Type B pancreatic cell (in vitro differentiated cells): ENCODE data around the gene FRMD4A. TPM values are rescaled to one million over a fixed set of nuclear protein-coding genes. Genes with fewer than 3 reads are reported as not detected.

Source experiments
- DNase-seq: peaks from one replicate; pipeline ENCODE4 v3.0.0; 2021; ENCODE audit warnings: mixed read lengths; ENCODE audit not compliant: unreplicated experiment; ENCODE audit errors: extremely low spot score
- H3K27ac Mint-ChIP-seq: 2 replicates; pipeline ENCODE4 v1.8.0; 2021; ENCODE audit warnings: mild to moderate bottlenecking, mixed read lengths
- H3K27me3 Mint-ChIP-seq: 2 replicates; pipeline ENCODE4 v1.8.0; 2021; ENCODE audit warnings: mixed read lengths
- H3K36me3 Mint-ChIP-seq: 2 replicates; pipeline ENCODE4 v1.8.0; 2021; ENCODE audit warnings: mixed read lengths
- H3K4me1 Mint-ChIP-seq: one replicate; pipeline ENCODE4 v1.8.0; 2021; ENCODE audit warnings: mixed read lengths; ENCODE audit not compliant: unreplicated experiment
- H3K4me3 Mint-ChIP-seq: 2 replicates; pipeline ENCODE4 v1.8.0; 2021; ENCODE audit warnings: mild to moderate bottlenecking, mixed read lengths
- H3K9me3 Mint-ChIP-seq: 2 replicates; pipeline ENCODE4 v1.8.0; 2021; ENCODE audit warnings: mixed read lengths
- total RNA-seq: library from RNA; stranded (reverse); gene quantifications from 2 replicates; pipeline ENCODE4 v1.2.1, GENCODE V29; 2021; ENCODE audit warnings: low replicate concordance
- TF ChIP-seq, protein P1 (sequence below): fragments of 200-600 bp; sonication (generic); conservative IDR thresholded peaks from 2 replicates; pipeline ENCODE4 v1.5.0; 2021; ENCODE audit warnings: antibody characterized with exemption, mild to moderate bottlenecking

FRMD4A gene
- total RNA-seq, 1 donor from 2014 or later = 88.9 TPM

GRCh38 chr10:14195433-14195832, 135.3 kb downstream of the FRMD4A start:
- Mint-ChIP-seq H3K27me3 (peaks cover 17% of the 10 kb centered on the region), H3K4me1 (peaks cover 28% of the 10 kb centered on the region), H3K4me3 (peak overlapping the region; percentile 19), H3K36me3 (no peaks in the 10 kb centered on the region), H3K9me3 (no peaks in the 10 kb centered on the region), H3K27ac (no peak overlapping the region)
- TF ChIP-seq, protein P1, sequence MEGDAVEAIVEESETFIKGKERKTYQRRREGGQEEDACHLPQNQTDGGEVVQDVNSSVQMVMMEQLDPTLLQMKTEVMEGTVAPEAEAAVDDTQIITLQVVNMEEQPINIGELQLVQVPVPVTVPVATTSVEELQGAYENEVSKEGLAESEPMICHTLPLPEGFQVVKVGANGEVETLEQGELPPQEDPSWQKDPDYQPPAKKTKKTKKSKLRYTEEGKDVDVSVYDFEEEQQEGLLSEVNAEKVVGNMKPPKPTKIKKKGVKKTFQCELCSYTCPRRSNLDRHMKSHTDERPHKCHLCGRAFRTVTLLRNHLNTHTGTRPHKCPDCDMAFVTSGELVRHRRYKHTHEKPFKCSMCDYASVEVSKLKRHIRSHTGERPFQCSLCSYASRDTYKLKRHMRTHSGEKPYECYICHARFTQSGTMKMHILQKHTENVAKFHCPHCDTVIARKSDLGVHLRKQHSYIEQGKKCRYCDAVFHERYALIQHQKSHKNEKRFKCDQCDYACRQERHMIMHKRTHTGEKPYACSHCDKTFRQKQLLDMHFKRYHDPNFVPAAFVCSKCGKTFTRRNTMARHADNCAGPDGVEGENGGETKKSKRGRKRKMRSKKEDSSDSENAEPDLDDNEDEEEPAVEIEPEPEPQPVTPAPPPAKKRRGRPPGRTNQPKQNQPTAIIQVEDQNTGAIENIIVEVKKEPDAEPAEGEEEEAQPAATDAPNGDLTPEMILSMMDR = no peak
- no peak for DNase-seq

DNA sequence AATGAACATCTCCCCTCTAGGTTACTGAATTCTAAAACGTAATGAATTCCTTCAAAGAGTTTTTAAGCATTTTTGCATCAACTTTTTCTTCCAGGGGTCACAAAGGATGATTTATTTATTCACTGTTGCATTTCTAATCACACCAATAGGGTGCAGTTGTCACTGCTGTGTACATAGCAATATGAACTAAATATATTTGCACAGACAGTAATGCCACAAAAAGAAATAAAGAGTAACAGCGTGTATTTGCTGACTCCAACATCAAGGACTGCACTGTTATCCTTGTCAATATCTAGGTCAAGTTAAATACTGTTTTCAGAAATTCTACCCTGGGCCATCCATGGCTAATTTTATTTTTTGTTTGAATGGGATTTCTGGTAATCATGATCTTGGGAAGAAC, 138.0 kb downstream of the FRMD4A start:
- TF ChIP-seq, protein P1 = no peak
- Mint-ChIP-seq H3K4me3 (no peak overlapping the region), H3K27ac (no peak overlapping the region), H3K4me1 (peaks cover 22% of the 10 kb centered on the region), H3K27me3 (peaks cover 18% of the 10 kb centered on the region), H3K9me3 (no peaks in the 10 kb centered on the region), H3K36me3 (no peaks in the 10 kb centered on the region)
- no peak for DNase-seq

DNA sequence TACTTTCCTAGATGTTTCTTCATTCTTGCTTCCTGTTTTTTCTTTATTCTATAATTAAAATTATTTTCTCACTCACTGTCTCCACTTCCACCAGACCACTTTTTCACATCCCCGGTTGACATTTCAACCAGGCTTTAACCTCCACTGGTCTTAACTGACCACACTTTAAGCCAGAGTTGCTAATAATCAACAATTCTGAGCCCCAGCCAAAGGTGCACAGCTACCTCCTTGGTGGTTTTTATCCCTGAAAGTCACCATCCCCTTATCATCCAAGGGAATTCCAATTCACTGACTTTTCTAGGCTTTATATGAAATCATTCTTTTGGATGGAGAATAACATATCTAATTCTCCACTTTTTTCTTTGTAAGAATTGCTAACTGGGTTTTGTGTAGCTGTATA, 138.9 kb downstream of the FRMD4A start:
- Mint-ChIP-seq H3K27me3 (peaks cover 13% of the 10 kb centered on the region), H3K4me1 (peaks cover 20% of the 10 kb centered on the region), H3K4me3 (no peak overlapping the region), H3K27ac (no peak overlapping the region), H3K9me3 (no peaks in the 10 kb centered on the region), H3K36me3 (no peaks in the 10 kb centered on the region)
- TF ChIP-seq, protein P1 = no peak
- peak; percentile 4 for DNase-seq

DNA sequence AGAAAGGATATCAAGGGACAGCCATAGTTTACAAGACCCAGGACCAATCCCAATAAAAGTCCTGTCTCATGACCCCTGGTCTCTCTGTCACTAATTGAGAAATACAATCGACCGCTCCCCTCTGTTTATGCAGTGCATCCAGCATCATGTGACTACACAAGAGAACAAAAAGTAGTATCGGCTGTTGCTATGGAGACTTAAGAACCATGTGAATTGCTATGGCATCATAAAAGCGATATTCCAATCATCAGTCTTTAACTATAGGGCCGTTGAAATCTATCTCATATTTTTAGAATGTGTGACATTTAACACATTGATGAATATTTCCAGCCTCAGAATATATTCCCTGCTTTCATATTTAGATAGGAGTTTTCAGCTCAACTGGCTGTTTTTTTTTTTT, 139.3 kb downstream of the FRMD4A start:
- Mint-ChIP-seq H3K9me3 (no peaks in the 10 kb centered on the region), H3K27ac (no peak overlapping the region), H3K27me3 (peaks cover 12% of the 10 kb centered on the region), H3K36me3 (no peaks in the 10 kb centered on the region), H3K4me3 (no peak overlapping the region), H3K4me1 (peaks cover 20% of the 10 kb centered on the region)
- TF ChIP-seq, protein P1 = no peak
- no peak for DNase-seq

DNA sequence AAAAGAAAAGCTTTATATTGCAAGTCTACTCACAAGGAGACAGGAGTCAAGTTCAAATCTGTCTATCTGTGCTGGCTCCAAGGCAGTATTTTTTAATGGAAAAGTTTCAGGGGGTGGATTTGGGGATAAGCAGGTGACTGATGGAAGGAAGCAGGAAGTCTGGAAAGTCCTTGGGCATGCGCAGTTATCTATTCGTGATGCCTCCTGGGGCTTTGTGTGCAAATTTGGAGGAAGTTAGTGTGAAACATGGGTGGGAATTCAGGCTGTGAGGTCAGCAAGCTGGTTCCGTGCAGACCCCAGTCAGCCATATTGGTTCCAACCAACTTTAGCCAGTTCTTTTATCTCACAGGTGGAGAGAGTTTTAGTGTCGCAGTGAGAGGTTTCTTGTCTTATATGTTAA, 140.0 kb downstream of the FRMD4A start:
- no peak overlapping the region for H3K4me3 Mint-ChIP-seq
- H3K9me3 Mint-ChIP-seq = peaks cover under 1% of the 10 kb centered on the region
- H3K27me3 Mint-ChIP-seq = peaks cover 15% of the 10 kb centered on the region
- DNase-seq = peak; percentile 10
- no peak overlapping the region for H3K27ac Mint-ChIP-seq
- no peaks in the 10 kb centered on the region for H3K36me3 Mint-ChIP-seq
- TF ChIP-seq, protein P1 = no peak
- H3K4me1 Mint-ChIP-seq = peaks cover 15% of the 10 kb centered on the region

DNA sequence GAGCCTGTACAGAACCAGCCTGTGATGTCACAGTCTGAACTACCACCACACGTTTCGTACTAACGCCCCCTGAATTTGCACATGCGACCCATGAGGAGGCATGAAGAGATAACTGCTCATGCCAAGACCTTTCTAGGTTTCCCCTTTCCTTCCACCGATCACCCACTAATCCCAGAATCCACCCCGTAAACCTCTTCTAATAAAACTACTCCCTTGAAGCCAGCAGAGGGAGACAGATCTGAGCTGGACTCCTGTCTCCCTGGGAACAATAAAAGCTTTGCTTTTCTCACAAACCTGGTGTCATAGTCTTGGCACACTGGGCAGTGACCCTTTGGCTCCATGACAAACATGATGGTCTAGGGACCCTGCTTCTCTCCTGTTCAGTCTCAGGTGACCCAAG, 144.5 kb downstream of the FRMD4A start:
- no peak overlapping the region for H3K4me3 Mint-ChIP-seq
- no peak for DNase-seq
- no peaks in the 10 kb centered on the region for H3K36me3 Mint-ChIP-seq
- no peaks in the 10 kb centered on the region for H3K4me1 Mint-ChIP-seq
- TF ChIP-seq, protein P1 = peak; percentile 57
- H3K27ac Mint-ChIP-seq = no peak overlapping the region
- peaks cover 7% of the 10 kb centered on the region for H3K9me3 Mint-ChIP-seq
- peaks cover 21% of the 10 kb centered on the region for H3K27me3 Mint-ChIP-seq
